K562 (cell line): ENCODE measurements around the gene XCL2.

Source experiments
- ATF1 ChIP-seq, 2 experiments: fragments of 450-650 bp in 1 of 2; IDR thresholded peaks; 2 replicates each; pipeline ENCODE4 v1.6.1; 2016; ENCODE audit warnings: missing compliant biosample characterization in 1 of 2, missing genetic modification characterization in 1 of 2
- CHD2 ChIP-seq: IDR thresholded peaks from 2 replicates; pipeline ENCODE4 v1.6.1; 2011; ENCODE audit warnings: low read depth, low read length
- HDGF ChIP-seq: fragments of 450-650 bp; IDR thresholded peaks from 2 replicates; pipeline ENCODE4 v1.6.1; 2016
- POLR2AphosphoS2 ChIP-seq: IDR thresholded peaks from 2 replicates; pipeline ENCODE4 v1.6.1; 2012; ENCODE audit warnings: low read length, improper control_type of control experiment
- POLR2AphosphoS5 ChIP-seq: IDR thresholded peaks from 2 replicates; pipeline ENCODE4 v1.6.1; 2011; ENCODE audit warnings: mild to moderate bottlenecking, low read depth, low read length, moderate library complexity; ENCODE audit not compliant: control insufficient read depth, insufficient read depth
- POLR2G ChIP-seq: fragments of 200-400 bp; formaldehyde crosslinking; IDR thresholded peaks from 2 replicates; pipeline ENCODE4 v1.6.1; 2017; ENCODE audit warnings: low read depth, mild to moderate bottlenecking, antibody characterized with exemption, low read length, moderate library complexity
- RBM25 ChIP-seq: fragments of 200-400 bp; formaldehyde crosslinking; IDR thresholded peaks from 2 replicates; pipeline ENCODE4 v1.6.1; 2018; ENCODE audit warnings: low read length, low read depth, moderate library complexity; ENCODE audit not compliant: severe bottlenecking
- SUPT5H ChIP-seq: fragments of 450-650 bp; IDR thresholded peaks from 2 replicates; pipeline ENCODE4 v1.6.1; 2016
- TBP ChIP-seq: optimal IDR thresholded peaks from 2 replicates; pipeline ENCODE3; 2011; ENCODE audit warnings: low read depth, low read length, improper control_type of control experiment
- YY1 ChIP-seq, 3 experiments: IDR thresholded peaks; 2 replicates each; pipeline ENCODE4 v1.6.1; 2011; ENCODE audit warnings: low read length in 2 of 3, mild to moderate bottlenecking in 2 of 3, moderate library complexity in 2 of 3, borderline replicate concordance in 1 of 3, control low read depth in 1 of 3, low read depth in 1 of 3; ENCODE audit not compliant: insufficient read depth in 3 of 3, insufficient replicate concordance in 2 of 3, control insufficient read depth in 1 of 3, insufficient read length in 1 of 3; ENCODE audit errors: extremely low read depth in 1 of 3
- TF ChIP-seq, protein P1 (sequence below), 3 experiments: IDR thresholded peaks in 2 of 3; conservative IDR thresholded peaks in 1 of 3; 2 replicates each; pipeline ENCODE4 v1.5.1; 2011 to 2012; ENCODE audit warnings: low read length in 3 of 3, mild to moderate bottlenecking in 3 of 3, control low read depth in 2 of 3, improper control_type of control experiment in 1 of 3, inconsistent platforms in 1 of 3, low read depth in 1 of 3, mixed read lengths in 1 of 3, moderate library complexity in 1 of 3; ENCODE audit not compliant: insufficient read depth in 2 of 3
- TF ChIP-seq, protein P2 (sequence below): sonication (generic); formaldehyde crosslinking; IDR thresholded peaks from 2 replicates; pipeline ENCODE4 v1.8.1; 2022; ENCODE audit warnings: missing genetic modification reagents

DNA sequence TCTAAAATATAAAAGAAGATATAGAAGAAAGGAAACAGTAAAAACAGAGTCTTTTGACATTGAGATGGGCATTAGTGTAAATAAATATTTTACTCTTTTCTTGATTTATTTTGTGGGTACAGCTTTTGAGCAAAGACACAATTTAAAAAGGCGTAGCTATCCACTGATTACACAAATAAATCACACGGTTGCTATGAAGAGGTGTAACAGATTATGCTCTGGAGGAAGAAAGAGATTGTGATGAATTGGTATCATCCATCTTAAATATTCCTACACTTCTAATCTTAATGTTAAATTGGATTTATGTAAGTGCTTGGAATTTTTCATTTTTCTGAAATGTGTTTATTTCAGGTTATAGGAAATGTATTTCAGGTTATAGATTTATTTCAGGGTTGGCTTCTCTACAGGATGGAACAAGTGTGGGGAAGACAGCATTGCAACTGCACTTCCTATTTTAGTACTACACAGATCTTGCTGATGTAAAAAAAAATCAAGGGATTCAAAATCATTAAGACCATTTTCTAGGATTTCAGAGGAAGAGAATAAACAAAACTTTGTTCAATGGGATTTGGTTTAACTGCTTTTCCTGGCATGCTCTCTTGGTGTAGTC is 47.9 kb upstream of the XCL2 start:
- TF ChIP-seq, protein P1, sequence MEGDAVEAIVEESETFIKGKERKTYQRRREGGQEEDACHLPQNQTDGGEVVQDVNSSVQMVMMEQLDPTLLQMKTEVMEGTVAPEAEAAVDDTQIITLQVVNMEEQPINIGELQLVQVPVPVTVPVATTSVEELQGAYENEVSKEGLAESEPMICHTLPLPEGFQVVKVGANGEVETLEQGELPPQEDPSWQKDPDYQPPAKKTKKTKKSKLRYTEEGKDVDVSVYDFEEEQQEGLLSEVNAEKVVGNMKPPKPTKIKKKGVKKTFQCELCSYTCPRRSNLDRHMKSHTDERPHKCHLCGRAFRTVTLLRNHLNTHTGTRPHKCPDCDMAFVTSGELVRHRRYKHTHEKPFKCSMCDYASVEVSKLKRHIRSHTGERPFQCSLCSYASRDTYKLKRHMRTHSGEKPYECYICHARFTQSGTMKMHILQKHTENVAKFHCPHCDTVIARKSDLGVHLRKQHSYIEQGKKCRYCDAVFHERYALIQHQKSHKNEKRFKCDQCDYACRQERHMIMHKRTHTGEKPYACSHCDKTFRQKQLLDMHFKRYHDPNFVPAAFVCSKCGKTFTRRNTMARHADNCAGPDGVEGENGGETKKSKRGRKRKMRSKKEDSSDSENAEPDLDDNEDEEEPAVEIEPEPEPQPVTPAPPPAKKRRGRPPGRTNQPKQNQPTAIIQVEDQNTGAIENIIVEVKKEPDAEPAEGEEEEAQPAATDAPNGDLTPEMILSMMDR (IDR thresholded peaks at IDR 0.05 in 2 of 3, conservative IDR thresholded peaks at IDR 0.05 in 1 of 3; ENCODE audit: insufficient read depth in 2 of 3, low read depth in 1 of 3, low read length in 3 of 3): no peak
- no peak for TF ChIP-seq POLR2AphosphoS5
- TF ChIP-seq SUPT5H: no peak
- TF ChIP-seq ATF1 (CRISPR knock-in tag; IDR thresholded peaks at IDR 0.05): no peak
- TF ChIP-seq ATF1 (tag; IDR thresholded peaks at IDR 0.05): no peak
- TF ChIP-seq, protein P2, sequence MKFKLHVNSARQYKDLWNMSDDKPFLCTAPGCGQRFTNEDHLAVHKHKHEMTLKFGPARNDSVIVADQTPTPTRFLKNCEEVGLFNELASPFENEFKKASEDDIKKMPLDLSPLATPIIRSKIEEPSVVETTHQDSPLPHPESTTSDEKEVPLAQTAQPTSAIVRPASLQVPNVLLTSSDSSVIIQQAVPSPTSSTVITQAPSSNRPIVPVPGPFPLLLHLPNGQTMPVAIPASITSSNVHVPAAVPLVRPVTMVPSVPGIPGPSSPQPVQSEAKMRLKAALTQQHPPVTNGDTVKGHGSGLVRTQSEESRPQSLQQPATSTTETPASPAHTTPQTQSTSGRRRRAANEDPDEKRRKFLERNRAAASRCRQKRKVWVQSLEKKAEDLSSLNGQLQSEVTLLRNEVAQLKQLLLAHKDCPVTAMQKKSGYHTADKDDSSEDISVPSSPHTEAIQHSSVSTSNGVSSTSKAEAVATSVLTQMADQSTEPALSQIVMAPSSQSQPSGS (CRISPR knock-in tag): no peak
- TF ChIP-seq TBP: no peak
- no peak for TF ChIP-seq POLR2G
- no peak for TF ChIP-seq CHD2
- no peak for TF ChIP-seq HDGF
- no peak for TF ChIP-seq YY1 (IDR thresholded peaks at IDR 0.05; ENCODE audit: borderline replicate concordance in 1 of 3, control insufficient read depth in 1 of 3, extremely low read depth in 1 of 3, insufficient read depth in 3 of 3, insufficient read length in 1 of 3, insufficient replicate concordance in 2 of 3, low read depth in 1 of 3, low read length in 2 of 3)
- no peak for TF ChIP-seq RBM25
- TF ChIP-seq POLR2AphosphoS2: no peak
